Esophagus mucosa (tissue), 1 donor: ENCODE results near the gene ATP2A3. TPM values are rescaled to one million over a fixed set of nuclear protein-coding genes. Genes with fewer than 3 reads are reported as not detected.

Experiments
- ATAC-seq: fragments of 200-7000 bp; cut with Tn5 transposase; one replicate; pipeline ENCODE4 v1.9.1; 2020
- total RNA-seq: library from RNA; stranded (reverse); gene quantifications from one replicate; pipeline ENCODE4 v1.2.4, GENCODE V29; 2023
- donor health status: DM: yes; HTN: yes; CAD: no.

Gene ATP2A3
- total RNA-seq, 1 donor from 2014 or later, result 4.7 TPM

DNA sequence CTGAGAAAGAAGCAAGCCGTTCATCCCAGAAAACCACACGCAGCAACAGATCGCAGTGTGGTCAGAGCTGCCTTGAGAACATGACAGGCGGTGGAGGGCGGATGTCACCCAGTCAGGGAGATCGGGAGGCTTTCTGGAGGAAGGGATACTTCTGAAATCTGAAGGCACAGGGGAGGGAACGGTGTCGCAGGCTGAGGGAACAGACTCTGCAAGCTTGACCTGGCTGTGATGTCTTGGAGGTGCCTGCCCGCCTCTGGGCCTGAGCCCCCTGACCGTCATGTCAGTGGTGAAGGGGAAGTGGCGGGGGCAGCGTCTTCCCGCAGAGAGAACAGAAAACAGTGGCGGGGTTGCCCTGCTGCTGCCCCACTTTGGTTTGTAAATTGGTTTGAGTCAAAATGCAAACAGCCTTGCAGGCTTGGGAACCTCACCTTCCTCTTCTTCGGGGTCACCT, 8.1 kb upstream of the ATP2A3 start:
- no peak for ATAC-seq

DNA sequence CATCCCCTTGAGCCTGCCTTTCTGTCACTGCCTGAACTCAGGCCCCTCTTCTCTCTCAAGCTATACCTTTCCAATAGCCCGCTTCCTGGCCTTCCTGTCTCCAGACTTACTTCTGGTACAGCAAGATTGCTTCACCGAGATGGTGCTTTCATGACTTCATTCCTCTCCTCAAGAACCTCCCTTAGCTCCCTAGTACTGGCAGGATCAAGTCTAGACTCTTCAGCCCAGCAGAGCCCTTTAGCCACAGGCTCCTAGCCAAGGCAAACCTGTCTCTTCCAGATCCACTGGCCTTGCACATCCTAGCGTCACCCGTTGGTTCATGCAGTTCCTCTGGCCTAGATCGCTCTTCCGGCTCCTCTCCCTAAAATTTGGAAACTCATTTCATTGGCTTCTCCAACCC, 6.4 kb upstream of the ATP2A3 start:
- ATAC-seq, result no peak

DNA sequence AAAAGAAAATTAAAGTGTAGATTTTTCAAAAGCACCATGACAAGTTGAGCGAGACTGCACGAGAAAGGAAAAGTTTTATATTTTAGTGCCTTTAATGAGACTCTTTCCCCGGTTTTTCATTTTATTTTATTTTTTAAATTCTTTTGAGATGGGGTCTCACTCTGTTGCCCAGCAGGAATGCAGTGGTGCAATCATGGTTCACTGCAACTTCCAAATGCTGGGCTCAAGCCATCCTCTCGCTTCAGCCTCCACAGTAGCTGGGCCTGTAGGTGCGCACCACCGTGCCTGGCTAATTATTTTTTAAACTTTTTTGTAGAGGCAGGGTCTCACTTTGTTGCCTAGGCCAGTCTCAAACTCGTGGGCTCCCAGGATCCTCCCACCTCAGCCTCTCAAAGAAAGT, 5.7 kb upstream of the ATP2A3 start:
- no peak for ATAC-seq

DNA sequence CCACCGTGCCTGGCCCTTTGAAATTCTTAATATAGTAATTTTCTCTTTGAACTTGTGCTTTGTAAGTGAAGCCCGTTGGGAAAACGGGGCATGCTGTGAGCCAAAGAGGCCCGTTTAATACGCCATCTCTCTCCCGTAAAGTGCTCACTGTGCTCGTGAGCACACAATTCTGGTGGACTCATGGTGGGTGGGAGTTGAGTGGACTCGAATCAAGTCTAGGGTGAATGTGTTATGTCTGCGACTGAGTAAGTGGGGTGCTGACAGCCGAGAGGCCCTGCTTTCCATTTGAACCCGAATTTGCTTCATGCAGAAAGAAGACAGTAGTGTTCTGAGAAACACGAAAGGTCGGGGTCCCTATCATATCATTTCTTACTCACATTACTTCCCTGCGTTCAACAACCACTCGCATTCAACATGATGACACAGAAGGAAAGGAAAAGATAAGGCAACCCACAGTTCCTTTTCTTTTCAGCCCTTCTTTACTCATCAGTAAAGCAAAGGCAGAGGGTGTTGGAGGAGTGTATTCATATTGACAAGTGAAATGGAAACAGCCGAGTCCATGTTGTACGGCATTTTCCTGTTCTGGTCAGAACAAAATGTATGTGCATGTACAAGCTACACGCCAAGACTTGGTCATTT, 4.8 kb upstream of the ATP2A3 start:
- no peak for ATAC-seq

DNA sequence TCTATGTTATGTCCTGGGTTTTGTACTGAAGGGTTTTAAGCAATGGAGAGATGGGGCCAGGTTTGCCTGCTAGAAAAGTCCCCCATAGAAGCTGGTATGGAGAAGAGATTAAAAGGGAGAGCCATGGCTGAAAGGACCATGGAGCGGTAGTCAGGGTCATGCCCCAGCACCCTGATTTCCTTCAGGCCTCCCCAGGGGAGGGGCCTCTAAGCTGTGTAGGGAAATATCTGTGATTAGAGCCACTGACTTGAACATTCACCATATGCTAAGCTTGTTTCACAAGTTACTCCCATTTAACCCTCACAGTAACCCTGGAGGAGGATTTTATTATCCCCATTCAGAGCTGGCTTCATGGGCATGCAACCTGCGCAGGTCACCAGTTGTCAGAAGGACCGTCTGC, 3.8 kb upstream of the ATP2A3 start:
- ATAC-seq, result no peak

DNA sequence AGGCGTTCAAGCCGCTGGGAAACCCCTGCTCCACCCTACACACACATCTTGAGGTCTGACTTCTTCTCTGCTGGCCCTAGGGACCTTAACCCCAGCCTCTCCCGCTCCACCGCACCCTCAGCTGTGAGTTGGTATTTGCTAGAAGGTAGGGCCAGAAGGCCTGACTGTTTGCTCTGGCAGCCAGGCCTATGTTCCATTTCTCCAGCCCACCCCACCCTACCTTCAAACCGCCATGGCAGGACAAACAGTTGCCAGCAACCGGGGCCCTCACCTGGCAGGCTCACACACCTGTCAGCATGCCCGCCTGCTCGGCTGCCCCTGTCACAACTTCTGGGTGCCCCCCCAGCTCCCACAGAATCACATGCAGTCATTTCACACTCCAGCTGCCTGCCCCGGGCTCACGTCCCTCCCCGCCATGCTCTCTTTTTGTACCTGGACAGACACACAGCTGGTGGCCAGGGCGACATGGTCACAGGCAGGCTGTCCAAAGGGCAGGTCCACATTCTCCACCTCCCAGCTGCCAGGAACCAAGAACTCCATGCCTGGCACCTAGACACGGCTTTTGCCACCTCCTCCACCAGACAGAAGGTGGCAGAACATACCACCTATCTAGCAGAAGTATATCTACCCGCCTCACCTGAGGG, 2.6 kb upstream of the ATP2A3 start:
- no peak for ATAC-seq

DNA sequence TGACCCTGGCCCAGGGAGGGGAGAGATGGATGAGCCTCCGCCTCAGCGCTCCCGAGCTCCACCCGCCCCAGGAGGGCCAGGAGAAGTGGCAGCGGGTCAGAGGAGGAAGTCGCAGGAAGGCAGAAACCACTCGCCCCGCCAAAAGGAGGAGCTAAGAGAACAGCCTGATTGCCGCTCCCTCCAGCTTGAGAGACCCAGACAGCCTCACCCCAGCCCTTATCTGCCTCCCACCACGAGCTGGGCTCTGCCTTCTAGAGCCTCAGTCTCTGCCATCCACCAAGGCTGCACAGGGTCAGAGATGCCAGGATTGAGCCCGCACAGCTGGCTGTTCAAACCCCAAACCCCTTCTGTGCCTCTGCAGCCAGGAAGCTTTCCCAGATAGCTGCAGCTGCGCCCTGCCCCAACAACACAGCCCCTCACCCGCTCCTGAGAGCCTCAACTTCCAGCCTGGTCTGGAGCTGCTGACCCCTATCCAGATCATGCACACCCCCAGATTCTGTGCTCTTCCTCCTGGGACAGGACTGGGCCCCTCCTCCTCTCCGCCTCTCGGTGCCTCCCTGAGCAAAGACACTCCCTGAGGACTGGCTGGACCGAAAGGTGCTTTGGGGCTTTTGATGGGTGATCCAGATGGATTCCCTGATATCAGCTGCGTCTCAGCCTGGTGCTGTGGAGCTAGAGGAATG, 1.0 kb upstream of the ATP2A3 start:
- ATAC-seq, result peak; percentile 56

DNA sequence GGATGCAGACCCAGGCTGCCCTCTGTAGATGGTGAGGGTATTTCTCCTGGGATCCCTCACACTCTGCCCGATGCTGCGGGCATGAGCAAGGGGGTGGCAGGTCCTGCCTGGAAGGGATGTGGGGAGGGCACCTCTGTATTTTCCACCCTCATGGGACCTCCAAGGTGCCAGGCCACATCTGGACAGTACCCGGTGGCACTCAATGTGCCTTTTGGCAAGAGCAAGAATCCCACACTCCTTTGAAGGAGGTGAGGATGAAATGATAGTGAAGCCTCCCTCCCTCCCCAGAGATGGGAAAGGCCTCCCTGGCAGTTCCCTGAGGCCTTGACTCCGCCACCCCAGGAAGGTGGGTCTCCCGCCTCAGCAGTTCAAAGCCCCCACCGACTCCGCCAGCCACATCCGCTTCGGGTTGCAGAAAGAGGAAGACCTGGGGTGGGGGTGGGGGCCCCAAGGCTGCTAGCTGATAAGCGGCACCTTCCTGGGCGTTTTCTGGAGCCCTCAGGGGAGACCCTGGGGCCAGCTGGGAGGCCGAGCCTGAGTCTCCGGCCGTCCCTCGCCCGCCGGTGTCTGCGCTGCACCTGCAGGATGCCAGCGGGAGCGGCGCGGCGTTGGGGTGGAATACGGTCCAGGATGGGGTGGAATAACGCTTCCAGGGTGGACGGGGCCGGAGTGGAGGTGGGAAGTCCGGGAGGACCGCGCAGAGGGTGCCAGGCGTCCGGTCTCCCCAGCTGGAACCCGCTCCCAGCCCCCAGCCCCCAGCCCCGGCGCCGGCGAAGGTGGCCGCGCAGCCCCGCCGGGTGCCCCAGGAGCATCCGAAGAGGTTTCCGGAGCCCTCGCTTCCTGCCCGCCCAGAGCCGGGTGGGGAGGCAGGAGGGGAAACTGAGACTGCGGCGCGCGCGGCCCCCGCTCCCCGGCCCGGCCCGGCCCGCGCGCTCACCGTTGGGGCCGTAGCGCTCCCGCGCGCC, 718 bp downstream of the ATP2A3 start:
- peak; percentile 3 for ATAC-seq

DNA sequence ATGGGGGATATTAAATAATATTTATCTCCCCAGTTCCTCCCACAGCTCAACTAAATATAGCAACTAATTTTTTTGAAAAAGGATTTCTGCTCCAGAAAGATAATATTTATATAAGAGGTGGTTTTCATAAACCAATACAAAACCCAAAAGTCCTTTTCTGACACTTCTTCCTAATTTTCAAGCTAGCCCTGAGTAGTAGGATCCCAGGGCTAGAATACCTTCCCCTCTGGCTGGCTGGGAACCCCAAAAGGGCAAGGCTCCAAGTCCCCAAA, 1.3 kb downstream of the ATP2A3 start:
- ATAC-seq, result no peak

DNA sequence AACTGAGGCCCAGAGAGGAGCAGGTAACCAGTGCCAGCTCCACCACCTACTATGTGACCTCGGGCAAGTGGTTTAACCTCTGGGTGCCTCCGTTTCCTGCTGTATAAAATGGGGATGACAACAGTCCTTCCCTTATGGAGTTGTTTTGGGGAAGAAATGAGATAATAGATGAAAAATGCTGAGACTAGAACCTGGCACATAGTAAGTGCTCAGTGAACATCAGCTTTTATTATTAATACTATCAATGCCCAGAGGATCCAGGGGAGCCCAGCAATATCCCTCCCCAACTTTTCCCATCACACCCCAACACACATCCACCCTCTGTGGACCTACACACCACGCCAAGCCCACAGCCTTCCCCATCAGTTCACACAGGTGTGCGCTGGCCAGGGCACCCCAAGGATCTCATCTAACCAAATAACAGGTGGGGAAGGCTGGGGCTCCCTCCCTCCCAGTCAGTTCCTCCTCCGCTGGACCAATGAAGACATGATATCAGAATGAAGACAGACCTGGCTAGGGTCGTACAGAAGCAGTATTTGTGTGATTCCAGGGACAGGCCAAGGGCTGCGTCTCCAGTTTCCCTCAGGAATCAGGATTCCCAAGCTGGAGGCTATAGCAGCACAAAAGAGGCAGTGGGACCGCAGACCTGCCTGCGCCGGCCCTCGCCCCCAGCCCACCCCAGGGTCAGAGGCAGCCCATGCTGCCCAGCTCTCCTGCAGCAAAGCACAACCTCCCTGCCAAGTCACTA, 1.8 kb downstream of the ATP2A3 start:
- ATAC-seq, result no peak

DNA sequence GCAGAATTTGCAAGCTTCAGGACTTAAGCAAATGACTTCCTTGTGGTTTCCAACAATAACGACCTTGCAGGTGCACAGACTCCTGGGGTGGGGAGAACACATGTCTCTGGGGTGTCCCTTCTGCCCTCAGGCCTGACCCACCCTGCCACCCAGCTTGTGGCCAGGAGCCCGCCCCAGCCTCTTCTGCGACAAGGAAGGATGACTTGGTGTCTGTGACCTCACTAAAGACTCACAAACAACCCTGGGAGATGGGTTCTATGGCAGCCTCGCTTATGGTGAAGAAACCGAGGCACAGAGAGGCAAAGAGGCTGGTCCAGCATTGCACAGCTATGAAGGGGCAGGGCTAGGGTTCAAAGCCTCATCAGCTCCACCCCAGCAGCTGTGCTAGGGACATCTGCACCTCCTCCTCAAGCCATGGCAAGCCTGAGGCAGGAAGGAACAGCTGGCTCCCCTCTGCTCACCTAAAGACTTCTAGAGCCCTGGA, 2.6 kb downstream of the ATP2A3 start:
- peak; percentile 37 for ATAC-seq

DNA sequence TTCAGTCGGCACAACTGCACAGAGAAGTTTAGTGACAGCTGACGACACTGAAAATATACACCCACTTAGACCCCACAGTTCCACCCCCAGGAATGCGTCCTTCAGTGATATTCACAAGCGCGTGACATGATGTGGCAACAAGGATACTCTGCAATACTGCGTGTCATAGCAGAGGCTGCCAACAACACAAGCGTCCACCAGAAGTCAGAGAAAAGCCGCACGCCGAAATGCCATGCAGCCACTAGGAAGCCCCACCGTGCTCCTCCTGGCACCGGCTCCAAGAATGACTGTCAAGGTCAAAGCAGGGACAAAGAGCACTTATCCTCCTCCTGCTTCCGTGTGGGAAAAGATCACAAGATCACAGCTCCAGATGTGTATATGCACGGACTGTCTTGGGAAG, 3.5 kb downstream of the ATP2A3 start:
- ATAC-seq, result no peak

DNA sequence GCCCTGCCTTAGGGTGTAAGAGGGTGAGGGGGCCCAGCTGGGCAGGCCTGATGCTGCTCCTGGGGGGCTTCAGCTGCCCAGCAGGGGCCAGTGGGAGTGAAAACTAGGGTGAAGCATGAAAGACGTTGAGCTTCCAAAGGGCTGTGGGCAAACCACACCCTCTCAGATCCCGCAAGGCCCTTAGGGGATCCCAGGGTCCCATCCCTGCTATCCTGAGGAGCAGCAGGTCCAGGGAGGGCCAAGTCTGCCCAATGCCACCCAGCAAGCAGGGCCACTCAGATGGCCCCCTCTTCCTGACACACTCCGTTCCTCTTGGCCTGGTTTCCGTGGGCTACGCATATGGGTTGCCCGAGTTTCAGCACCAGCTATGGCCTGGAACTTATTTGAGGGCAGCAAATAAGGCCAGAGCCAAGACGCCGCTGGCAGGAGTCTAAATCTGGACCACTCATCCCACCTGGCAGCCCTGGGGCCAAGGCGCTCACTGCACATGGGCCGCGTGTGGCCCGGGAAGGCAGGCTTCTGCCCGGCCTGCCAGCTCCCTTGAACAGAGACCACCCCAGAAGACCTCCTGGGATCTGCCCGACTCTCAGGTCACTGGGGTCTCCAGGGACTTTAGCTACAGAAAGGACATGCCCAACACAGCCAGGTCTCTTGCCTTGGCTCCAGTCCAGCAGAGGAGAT, 4.2 kb downstream of the ATP2A3 start:
- no peak for ATAC-seq

DNA sequence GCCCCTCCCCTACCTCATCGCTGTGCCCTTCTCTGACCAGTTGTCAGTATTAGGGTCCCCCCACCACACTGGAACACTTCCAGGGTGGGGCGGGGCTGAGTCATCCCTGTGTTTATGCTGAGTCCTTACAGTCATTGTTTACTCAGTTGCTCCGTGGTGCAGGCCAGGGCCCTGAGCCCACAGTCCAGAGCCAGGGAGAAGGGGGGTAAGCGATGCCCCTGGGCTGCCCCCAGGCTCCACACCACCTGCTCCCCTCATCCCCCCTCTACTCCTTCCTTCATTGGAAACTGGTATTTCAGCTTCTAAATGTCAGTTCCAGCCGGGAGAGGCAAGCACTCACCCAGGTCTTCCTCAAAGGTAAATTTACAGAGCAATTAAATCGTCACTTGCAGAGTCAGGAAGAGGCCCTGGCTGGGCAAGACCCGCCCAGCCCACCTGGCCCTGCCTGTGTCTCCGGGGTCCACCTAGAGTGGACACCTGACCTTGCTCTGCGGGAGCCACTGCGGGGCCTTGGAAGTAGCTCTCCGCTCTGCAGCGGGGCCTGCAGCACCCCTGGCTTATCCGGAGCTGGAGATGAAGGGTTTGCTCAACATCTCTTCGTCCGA, 4.8 kb downstream of the ATP2A3 start:
- no peak for ATAC-seq

DNA sequence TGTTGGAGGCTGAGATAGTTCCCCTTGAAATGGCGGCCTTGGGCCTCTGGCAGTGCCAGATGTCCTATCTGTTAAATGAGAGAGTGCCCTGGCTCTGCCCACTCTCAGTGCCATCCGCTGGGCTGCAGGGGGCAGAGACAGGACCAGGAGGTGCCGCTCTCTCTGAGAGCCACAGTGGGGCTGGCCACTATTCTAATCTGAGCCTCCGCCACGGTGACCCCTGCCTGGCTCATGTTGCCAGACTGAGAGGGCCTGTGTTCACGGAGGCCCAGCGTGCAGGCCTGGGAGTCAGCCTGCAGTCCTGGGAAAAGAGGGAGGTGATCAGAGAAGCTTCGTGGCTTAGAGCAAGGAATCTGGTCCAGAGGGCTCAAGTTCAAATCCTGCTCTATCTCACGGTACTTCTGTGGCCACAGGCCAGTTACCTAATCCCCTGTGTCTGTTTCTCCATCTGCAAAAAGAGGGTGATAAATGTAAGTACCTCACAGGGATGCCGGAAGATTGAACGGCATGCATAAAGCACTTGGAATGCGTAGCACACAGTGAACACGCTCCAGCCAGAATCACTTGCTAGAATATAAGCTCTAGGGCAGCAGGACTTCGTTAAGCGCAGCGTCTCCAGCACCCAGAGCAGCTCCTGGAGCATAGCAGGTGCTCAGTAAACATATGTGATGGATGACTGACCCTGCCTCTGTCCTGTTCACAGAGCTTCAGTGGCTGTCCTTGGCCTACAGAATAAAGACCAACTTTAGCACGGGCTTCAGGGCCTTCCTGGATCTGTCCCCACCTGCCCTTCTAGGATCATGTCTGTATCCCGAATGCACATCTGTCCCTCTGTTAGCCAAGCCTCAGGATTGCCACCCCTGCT, 6.3 kb downstream of the ATP2A3 start:
- ATAC-seq, result no peak

DNA sequence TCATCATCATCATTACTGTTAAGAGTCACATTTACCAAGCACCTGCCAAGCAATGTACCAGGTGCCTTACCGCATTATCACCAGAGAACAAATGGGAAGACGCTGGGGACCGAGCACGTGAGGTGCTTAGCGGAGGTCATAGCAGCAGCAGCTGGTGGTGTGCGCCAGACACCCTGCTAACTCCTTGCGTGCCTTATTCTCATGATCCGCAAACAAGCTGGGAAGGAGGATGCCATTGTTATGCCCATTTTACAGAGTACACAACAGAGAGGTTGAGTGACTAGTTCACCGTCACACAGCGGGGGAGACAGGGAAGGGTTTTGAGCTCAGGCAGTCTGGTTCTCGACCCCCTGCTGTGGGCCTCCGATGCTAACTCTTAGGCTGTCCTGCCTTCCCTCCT, 7.3 kb downstream of the ATP2A3 start:
- ATAC-seq, result no peak

DNA sequence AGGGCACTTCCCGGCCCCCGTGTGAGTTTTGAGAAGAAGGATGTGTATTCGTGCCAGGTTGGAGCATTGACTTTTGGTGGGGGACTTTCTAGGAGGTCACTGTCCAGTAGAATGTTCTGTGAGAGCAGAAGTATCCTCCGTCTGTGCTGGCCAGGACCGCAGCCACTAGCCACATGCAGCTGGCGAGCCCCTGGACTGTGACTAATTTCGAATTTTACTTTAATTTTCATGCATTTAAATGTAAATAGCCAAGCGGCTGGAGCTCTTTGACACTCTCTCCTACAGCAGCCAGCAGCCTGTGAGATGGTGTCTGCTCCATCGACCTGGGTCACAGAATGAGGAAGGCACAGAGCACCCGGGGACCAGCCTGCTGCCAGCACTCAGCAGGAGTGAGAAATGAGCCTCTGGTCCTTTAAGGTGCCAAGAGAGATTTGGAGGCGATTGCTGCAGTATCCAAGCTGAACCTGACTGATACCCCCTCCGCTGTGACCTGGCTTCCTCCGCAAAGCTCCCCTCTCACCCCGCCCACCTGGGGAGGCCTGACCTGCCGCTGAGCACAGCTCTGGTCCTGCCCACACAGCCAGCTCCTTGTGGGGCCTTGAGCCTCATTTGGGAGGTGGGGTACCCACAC, 7.8 kb downstream of the ATP2A3 start:
- ATAC-seq, result no peak

DNA sequence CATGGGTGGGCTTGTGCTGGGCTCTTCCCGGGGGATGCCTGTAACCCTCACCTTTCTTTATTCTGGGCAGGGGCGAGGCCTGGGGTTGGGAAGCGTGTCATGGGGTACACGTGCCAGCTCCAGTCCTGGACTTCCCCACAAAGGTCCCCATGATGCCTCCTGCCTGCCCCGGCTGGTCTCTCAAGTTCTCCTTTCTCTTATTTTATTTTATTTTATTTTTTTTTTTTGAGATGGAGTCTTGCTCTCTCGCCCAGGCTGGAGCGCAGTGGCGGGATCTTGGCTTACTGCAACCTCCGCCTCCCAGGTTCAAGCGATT, 8.6 kb downstream of the ATP2A3 start:
- no peak for ATAC-seq

DNA sequence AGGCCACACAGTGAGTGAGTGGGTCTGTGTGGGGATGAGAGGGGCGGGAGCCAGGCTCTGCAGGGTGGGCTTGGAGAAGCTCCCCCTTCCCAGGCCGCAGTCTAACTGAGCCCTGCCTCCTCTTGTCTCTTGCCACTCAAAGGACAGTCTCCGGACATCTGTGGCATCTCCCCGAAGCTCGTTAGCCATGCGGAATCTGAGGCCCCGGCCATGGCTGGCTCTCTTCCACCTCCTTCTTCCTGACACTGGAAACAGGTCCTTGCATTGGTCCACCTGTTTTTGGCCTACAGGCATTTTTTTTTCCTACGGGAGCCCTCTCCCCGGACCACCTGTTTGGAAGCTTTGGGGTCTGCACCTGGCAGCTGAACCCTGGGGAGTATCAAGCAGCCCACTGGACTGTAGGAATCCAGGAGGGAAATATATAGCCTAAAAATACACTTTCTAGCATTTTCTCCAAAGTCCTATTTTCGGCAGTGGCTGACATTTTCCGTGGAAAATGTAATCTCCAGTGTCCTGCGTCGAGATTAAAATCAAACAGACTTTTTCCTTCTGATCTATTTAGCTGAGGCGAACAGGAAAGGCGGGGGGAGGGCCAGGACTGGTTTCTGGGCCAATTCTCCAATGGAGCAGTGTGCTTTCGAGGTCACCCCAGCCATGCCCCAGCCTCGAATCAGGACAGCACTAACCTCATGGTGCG, 9.1 kb downstream of the ATP2A3 start:
- no peak for ATAC-seq
